Posterior cingulate gyrus (tissue), 11 donors: ENCODE measurements around the gene ALDH3B2.
"Not testable (repeated sequence)": the region's sequence is repeated elsewhere in the genome, so short reads cannot be mapped to it uniquely, and the experiment has no call there.

ENCODE experiments used
- DNase-seq, 10 donors: peaks; one replicate each; pipeline versions ENCODE4 v3.0.0 to v3.0.0-alpha.2; 2020 to 2021; ENCODE audit warnings: mixed read lengths in 3 of 10
- intact Hi-C: fragments of 100-400 bp; cut with DNase I; formaldehyde crosslinking; loops from one replicate; pipeline ENCODE4 v1.15.1; 2023

ALDH3B2 gene

DNA sequence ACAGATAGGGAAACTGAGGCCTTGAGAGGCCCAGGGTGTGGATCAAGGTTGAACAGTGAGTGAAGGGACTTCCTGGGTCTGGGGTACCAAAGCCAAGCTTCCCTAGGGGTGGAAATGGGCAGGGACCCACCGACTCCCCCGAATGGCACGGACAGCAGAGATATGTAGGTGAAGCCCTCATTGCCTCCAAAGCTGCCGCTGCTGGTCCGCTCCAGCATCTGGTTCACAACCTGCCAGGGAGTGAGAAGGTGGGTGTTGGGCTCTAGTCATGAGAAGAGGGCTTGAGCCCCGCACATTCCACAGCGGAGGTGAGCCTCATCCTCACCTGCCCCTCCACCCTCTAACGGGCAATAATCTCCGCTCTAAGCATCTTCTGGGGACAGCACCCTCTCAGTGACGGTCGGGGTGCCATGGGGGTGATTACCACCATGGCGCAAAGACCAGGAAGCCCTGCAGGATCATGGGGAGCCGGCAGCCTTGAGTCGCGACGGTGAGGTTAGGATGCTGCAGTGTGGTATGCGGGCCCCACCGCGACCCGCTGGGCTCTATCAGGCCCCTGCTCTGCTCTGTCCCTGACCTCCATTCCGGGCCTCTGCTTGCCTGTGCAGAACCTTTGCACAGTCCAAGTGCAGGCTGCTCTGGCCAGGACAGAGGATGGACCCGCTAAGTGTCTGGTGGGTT is 10.8 kb downstream of the ALDH3B2 start:
- intact Hi-C loops: no loop called here
- no peak for DNase-seq

DNA sequence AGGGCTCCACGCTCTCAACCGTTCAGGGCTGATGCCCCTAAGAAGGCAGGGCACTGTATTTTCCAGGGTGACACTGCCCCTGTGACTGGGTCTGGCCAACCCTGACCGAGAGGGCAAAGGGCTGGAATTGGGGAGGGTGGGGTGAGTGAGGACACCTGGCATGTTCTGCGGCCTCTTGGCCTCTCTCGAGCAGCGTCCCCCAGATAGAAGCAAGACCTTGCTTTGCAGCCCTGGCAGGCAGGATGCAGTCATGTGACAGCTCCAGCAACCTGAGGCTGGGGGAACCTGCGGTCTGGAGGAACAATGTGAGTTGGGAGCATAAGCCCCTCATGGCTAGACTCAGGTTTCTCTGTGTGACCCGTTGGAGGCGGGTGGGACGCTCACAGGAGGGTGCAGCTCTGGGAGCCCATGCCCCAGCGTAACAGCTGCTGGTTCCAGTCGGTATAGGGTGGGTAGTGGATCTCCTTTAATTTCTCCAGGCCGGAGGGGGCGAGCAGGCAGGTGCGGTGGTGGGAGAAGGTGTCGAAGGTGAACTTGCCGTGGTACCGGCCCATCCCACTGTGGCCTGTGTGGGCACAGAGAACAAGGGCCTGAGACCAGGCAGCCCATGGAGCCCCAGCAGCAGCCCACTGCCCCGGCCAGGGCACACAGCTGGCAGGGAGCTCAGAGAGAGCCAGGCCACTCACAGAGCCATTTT is 11.4 kb downstream of the ALDH3B2 start:
- intact Hi-C loops: no loop called here
- peak in 2 of 10 donors; percentile 35 to 78 for DNase-seq

- DNase-seq: peak in 1 of 10 donors; percentile 8
- intact Hi-C loops: no loop called here
These were observed 12.1 kb downstream of the ALDH3B2 start for GRCh38 chr11:67662142-67662834.

- intact Hi-C loops: not testable (repeated sequence)
- DNase-seq: peak in 2 of 10 donors; percentile 38 to 47
These were observed 13.7 kb downstream of the ALDH3B2 start for GRCh38 chr11:67660752-67661151.

DNA sequence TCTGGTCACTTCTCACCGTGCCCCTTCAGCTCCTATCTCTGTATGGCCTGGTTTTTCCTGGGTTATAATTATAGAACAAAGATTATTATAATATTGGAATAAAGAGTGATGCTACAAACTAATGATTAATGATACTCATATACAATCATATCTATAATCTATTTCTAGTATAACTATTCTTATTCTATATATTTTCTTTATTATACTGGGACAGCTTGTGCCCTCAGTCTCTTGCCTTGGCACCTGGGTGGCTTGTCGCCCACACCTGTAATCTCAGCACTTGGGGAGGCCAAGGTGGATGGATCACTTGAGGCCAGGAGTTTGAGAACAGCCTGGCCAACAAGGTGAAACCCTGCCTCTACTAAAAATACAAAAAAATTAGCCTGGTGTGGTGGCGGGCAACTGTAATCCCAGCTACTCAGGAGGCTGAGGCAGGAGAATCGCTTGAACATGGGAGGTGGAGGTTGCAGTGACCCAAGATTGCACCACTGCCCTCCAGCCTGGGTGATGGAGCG is 14.7 kb downstream of the ALDH3B2 start:
- intact Hi-C loops: not testable (repeated sequence)
- DNase-seq: peak in 1 of 10 donors; percentile 14

GRCh38 chr11:67657300-67657699 is 17.1 kb downstream of the ALDH3B2 start:
- DNase-seq: no peak
- intact Hi-C loops: no loop called here

- intact Hi-C loops: no loop called here
- DNase-seq: peak in 1 of 10 donors; percentile 13
These were observed 18.0 kb downstream of the ALDH3B2 start for GRCh38 chr11:67656278-67656922.

DNA sequence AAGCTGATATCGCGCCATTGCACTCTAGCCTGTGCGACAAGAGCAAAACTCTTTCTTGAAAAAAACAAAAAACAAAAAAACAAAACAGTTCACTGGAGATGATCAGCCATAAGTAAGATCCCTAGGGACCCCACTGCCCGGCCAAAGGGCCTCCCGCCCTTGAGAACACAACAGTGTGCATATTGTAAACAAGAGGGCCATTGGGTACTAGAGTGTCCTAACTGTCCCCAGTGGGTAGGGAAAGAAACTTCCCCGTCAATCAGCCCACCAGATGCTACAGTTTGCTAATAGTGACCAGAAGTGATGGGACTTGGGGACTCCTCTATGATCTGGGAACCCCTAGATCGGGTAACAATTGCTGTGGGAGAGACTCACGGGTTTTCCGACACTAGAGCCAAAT is 20.2 kb downstream of the ALDH3B2 start:
- DNase-seq: peak in 3 of 10 donors; percentile 8 to 49 (median 15)
- intact Hi-C loops: no loop called here

GRCh38 chr11:67652965-67653845 is 21.2 kb downstream of the ALDH3B2 start:
- DNase-seq: peak in 3 of 10 donors; percentile 37 to 67 (median 57)
- intact Hi-C loops: no loop called here

DNA sequence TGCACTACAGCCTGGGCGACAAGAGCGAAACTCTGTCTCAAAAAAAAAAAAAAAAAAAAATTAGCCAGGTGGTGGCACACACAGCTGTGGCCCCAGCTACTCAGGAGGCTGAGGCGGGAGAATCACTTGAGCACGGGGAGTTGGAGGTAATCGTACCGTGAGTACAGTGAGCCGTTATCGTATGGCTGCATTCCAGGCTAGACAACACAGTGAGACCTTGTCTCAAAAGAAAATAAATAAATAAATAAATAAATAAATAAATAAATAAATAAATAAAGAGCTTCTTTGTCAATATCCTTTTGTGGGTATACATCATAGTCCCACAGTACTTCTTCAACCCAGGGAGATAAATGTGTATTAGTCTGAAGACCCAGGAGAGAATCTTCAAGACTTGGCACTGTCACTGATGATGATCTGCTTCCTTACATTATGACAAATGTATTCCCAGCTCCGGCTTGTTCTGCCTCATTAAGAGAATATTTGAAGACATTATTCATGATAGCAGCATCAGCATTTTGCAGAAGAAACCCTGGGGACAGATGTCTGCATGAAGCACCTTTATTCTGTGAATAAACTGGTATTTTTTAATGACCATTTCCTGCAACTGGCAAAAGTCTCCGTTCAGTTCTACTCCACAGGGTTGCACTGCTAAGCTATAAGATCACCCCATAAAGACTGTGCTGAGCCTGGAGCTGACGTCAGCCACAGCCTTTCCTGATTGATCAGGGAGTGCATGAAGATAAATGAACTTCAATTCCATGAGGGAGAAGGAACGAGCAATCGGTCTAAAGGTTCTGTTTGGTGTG is 22.2 kb downstream of the ALDH3B2 start:
- peak in 2 of 10 donors; percentile 7 to 20 for DNase-seq
- intact Hi-C loops: no loop called here

DNA sequence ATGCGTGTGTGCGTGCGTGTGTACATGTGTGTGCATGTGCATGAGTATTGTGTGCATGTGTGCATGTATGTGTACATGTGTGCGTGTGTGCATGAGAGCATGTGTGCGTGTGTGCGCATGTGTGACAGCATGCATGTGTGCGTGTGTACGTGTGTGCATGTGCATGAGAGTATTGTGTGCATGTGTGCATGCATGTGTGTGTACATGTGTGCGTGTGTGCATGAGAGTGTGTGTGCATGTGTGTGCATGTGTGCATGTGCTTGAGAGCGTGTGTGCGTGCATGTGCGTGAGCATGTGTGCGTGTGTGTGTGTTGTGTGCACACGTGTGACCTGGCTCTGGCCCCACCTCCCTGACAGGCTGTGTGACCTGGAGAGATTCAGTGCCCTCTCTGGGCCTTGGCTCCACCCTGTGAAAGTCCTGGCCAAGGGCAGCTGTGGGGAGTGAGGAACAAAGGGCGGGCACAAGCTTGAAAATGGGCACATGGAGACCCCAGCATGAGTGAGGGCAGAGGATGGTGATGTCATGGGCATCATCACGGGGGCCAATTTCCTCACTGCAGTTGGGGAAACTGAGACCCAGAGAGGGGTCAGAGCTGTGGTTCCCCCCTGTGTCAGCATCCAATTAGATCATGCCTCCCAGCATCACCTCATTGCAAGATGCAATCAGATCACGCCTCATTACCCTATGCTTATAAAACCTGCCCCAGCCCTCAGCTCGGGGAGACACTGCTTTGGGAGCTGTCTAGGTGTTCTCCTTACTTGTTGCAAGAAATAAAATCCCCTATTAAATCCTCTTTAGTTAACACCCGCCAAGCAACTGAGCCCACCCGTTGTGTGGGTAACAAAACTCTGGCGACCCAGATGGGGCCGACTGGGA is 24.6 kb downstream of the ALDH3B2 start:
- peak in 3 of 10 donors; percentile 11 to 29 (median 26) for DNase-seq
- intact Hi-C loops: no loop called here

DNA sequence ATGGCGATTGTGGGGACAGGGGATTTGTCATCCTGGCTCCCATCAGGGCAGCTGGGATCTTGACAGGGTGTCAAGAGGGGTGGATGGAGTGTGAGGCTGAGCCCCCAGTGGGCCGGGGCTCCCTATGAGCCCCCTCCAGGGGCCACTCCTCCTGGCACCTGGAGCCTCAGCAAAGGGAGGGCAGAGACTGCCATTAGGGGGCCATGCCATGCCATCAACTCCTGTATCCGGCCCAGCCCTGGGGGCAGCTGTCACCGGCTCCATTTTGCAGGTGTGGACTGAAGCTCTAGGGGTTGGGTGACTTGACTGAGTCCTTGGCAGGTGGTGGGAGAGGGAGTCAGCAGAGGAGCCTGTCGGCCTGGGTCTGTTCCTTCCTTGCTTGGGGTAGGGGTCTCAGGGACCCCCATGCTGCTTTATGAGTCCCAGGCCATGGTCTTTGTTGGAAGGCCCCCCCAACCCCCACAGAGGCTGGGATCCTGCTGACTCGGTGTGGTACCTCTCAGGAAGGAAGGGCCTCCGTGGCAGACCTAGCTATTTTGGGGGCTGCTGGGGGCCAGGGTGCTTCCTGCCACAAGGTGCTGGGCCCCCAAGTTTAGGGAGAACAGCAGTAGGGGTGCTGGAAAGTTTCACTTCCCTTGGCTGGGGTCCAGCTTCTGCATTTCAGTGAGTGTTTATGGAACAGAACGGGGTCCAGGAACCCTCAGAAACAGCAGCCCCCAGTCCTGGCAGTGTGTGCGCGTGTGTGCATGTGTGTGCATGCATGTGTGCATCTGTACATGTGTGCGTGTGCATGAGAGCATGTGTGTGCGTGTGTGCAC is 25.4 kb downstream of the ALDH3B2 start:
- peak in 4 of 10 donors; percentile 35 to 51 (median 45) for DNase-seq
- intact Hi-C loops: no loop called here

DNA sequence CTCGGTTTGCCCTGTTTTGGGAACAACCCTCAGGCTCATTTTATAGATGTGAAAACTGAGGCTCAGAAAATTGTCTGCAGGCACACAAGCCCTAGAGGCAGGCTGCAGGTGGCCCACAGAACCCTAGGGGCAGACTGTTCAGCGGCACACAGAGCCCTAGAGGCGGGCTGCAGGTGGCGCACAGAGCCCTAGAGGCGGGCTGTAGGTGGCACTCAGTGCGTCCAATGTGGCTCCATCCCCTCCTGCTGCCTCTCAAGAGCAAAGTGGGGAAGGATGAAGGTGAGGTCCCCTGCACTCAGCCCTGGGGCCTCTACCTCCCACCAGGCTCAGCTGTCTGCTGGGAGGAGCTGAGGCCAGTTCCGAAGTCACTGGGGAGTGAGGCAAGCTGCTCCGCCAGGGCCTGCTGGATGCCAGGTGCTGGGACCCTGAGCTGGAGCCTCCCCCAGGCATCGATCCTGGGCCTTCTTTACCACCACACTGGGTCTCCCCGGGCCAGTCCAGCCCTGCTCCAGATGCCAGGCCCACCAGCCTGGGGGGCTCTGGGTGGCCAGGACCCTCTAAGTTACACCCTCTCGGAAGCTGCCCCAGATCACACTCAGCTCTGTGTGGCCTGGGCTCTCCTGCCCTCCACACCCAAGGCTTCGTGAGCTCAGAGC is 26.2 kb downstream of the ALDH3B2 start:
- peak in 2 of 10 donors; percentile 46 to 58 for DNase-seq
- intact Hi-C loops: no loop called here

DNA sequence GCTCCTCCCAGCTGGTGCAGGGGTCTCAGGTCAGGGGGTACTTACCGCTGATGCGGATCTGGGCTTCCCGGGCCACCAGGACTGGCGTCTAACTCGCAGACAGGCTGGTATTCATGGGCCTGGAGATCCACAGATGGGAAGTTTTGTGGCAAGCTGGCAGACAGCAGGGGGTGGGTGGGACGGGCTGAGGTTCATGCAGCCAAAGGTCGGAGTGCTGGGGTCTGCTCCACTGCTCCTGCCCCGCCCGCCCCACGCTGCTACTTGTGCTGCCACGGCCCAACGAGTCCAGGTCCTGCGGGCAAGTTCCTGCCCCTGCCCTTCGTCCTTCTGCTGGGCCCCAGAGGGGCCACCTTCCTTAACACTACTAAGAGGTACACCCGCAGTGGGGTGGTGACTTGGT is 27.0 kb downstream of the ALDH3B2 start:
- intact Hi-C loops: no loop called here
- peak in 2 of 10 donors; percentile 67 to 70 for DNase-seq

GRCh38 chr11:67646535-67647336 is 27.7 kb downstream of the ALDH3B2 start:
- intact Hi-C loops: no loop called here

More at GRCh38 chr11:67646535-67647336, 27.7 kb downstream of the ALDH3B2 start:
- peak in 3 of 10 donors; percentile 57 to 77 (median 72) for DNase-seq
